Ramos (cell line): Measurements from ENCODE around the gene TCF7L2.

Experiments
- in situ Hi-C: fragments of 300-500 bp; cut with MboI; formaldehyde crosslinking; loops from one replicate; pipeline ENCODE4 v1.14.3; 2022; ENCODE audit warnings: low sequenced_read_pairs; ENCODE audit not compliant: unreplicated experiment

Gene TCF7L2

GRCh38 chr10:113162960-113163359, 212.9 kb downstream of the TCF7L2 start:
- in situ Hi-C loops, result no loop called here

- in situ Hi-C loops, result no loop called here
Measured at GRCh38 chr10:113165673-113166072, 215.6 kb downstream of the TCF7L2 start.

GRCh38 chr10:113167702-113168101, 217.7 kb downstream of the TCF7L2 start:
- in situ Hi-C loops, result no loop called here

GRCh38 chr10:113168584-113168983, 218.5 kb downstream of the TCF7L2 start:
- in situ Hi-C loops, result no loop called here

- in situ Hi-C loops, result no loop called here
Measured at GRCh38 chr10:113169111-113169510, 219.1 kb downstream of the TCF7L2 start.

- in situ Hi-C loops, result no loop called here
Measured at GRCh38 chr10:113169853-113170460, 219.9 kb downstream of the TCF7L2 start.

- in situ Hi-C loops, result no loop called here
Measured at GRCh38 chr10:113171662-113172061, 221.6 kb downstream of the TCF7L2 start.

- in situ Hi-C loops, result no loop called here
Measured at GRCh38 chr10:113175176-113175575, 225.1 kb downstream of the TCF7L2 start.

GRCh38 chr10:113175756-113176651, 226.0 kb downstream of the TCF7L2 start:
- in situ Hi-C loops, result no loop called here

- in situ Hi-C loops, result no loop called here
Measured at GRCh38 chr10:113176652-113177155, 226.7 kb downstream of the TCF7L2 start.

GRCh38 chr10:113177156-113177935, 227.3 kb downstream of the TCF7L2 start:
- in situ Hi-C loops, result no loop called here

- in situ Hi-C loops, result no loop called here
Measured at GRCh38 chr10:113177936-113178335, 227.9 kb downstream of the TCF7L2 start.

GRCh38 chr10:113178771-113179170, 228.7 kb downstream of the TCF7L2 start:
- in situ Hi-C loops, result no loop called here

- in situ Hi-C loops, result no loop called here
Measured at GRCh38 chr10:113179265-113179664, 229.2 kb downstream of the TCF7L2 start.

- in situ Hi-C loops, result no loop called here
Measured at GRCh38 chr10:113179966-113180365, 229.9 kb downstream of the TCF7L2 start.

- in situ Hi-C loops, result no loop called here
Measured at GRCh38 chr10:113180401-113181154, 230.5 kb downstream of the TCF7L2 start.

GRCh38 chr10:113182154-113182553, 232.1 kb downstream of the TCF7L2 start:
- in situ Hi-C loops, result no loop called here

GRCh38 chr10:113183573-113183972, 233.5 kb downstream of the TCF7L2 start:
- in situ Hi-C loops, result no loop called here

- in situ Hi-C loops, result no loop called here
Measured at GRCh38 chr10:113187063-113187777, 237.2 kb downstream of the TCF7L2 start.
